MCF 10A (cell line): ENCODE measurements around the gene MARCHF2. TPM values are rescaled to one million over a fixed set of nuclear protein-coding genes. Genes with fewer than 3 reads are reported as not detected.
A peak's percentile ranks its signal among the peaks of the same experiment; 100 is the strongest.

Experiments used
- BruUV-seq: library from RNA; stranded (reverse); fragments of 400-500 nt; replicated peaks from 2 replicates; lab custom pipeline; 2021; lab: Mats Ljungman, UMichigan
- CTCF ChIA-PET: fragments of 300-600 bp; sonication (Branson Sonifier 250); formaldehyde crosslinking; extraction: SDS; loops from one replicate; lab custom pipeline; 2021; ENCODE audit warnings: antibody characterized with exemption, inconsistent platforms; lab: Yijun Ruan, JAX
- POLR2A ChIA-PET: fragments of 300-600, 350-650 bp; sonication (Branson Sonifier 250); formaldehyde crosslinking; extraction: SDS; loops from one replicate; lab custom pipeline; 2020; ENCODE audit warnings: antibody characterized with exemption, inconsistent platforms; lab: Yijun Ruan, JAX
- DNase-seq: peaks from one replicate; pipeline ENCODE4 v3.0.0-alpha.2; 2018; ENCODE audit not compliant: unreplicated experiment
- H3K27ac Mint-ChIP-seq: one replicate; pipeline ENCODE4 v1.8.0; 2022; ENCODE audit warnings: mild to moderate bottlenecking, low read depth, mixed read lengths; ENCODE audit not compliant: unreplicated experiment
- H3K27me3 Mint-ChIP-seq: one replicate; pipeline ENCODE4 v1.8.0; 2022; ENCODE audit warnings: mixed read lengths; ENCODE audit not compliant: insufficient read depth, unreplicated experiment
- H3K36me3 Mint-ChIP-seq: one replicate; pipeline ENCODE4 v1.8.0; 2022; ENCODE audit warnings: mild to moderate bottlenecking, moderate library complexity, mixed read lengths; ENCODE audit not compliant: insufficient read depth, unreplicated experiment
- H3K4me1 Mint-ChIP-seq: one replicate; pipeline ENCODE4 v1.8.0; 2022; ENCODE audit warnings: mixed read lengths; ENCODE audit not compliant: insufficient read depth, unreplicated experiment
- H3K4me3 Mint-ChIP-seq: one replicate; pipeline ENCODE4 v1.8.0; 2022; ENCODE audit warnings: mild to moderate bottlenecking, moderate library complexity, mixed read lengths; ENCODE audit not compliant: unreplicated experiment
- H3K9me3 Mint-ChIP-seq: one replicate; pipeline ENCODE4 v1.8.0; 2022; ENCODE audit warnings: mixed read lengths; ENCODE audit not compliant: unreplicated experiment
- CTCF ChIP-seq: fragments of 200-600 bp; IDR thresholded peaks from one replicate; pipeline ENCODE4 v1.8.0; 2022; ENCODE audit warnings: antibody characterized with exemption, mild to moderate bottlenecking; ENCODE audit not compliant: unreplicated experiment
- intact Hi-C: fragments of 100-400 bp; cut with micrococcal nuclease; formaldehyde crosslinking; loops from 2 replicates; pipeline ENCODE4 v1.14.1; 2022
- total RNA-seq: library from RNA; stranded (reverse); gene quantifications from 2 replicates; pipeline ENCODE4 v1.2.3, GENCODE V29; 2022

MARCHF2 gene
- total RNA-seq, 1 experiment from 2014 or later = 8.3 TPM

GRCh38 chr19:8366961-8367326, 46.2 kb upstream of the MARCHF2 start:
- no peak for TF ChIP-seq CTCF
- BruUV-seq = no TSS peak
- DNase-seq = peak; percentile 79
- intact Hi-C loops = no loop called here
- H3K9me3 Mint-ChIP-seq = no peaks in the 10 kb centered on the region
- H3K4me1 Mint-ChIP-seq = peaks cover 28% of the 10 kb centered on the region
- H3K27me3 Mint-ChIP-seq = no peaks in the 10 kb centered on the region
- ChIA-PET POLR2A (interaction anchor here (5.7 kb wide), 1 partner anchor 23 kb away, joined by 31 read pairs; the partner anchor contains the start of gene RAB11B), CTCF (interaction anchor here (0.7 to 3.5 kb wide), 3 partner anchors 10 to 21 kb away, joined by 3 to 24 read pairs (median 3); no protein-coding TSS in a partner anchor)
- no peak overlapping the region for H3K27ac Mint-ChIP-seq
- H3K36me3 Mint-ChIP-seq = peaks cover 6% of the 10 kb centered on the region
- H3K4me3 Mint-ChIP-seq = peak overlapping the region; percentile 39

- ChIA-PET CTCF (interaction anchor here (0.6 to 3.5 kb wide), 5 partner anchors 9 to 1208 kb away, joined by 3 to 24 read pairs (median 3); no protein-coding TSS in a partner anchor), POLR2A (interaction anchor here (1.3 to 5.7 kb wide), 2 partner anchors 22 to 77 kb away, joined by 4 to 31 read pairs; partner anchors contain the start of gene RAB11B)
- Mint-ChIP-seq H3K4me1 (peaks cover 24% of the 10 kb centered on the region), H3K27ac (no peak overlapping the region), H3K36me3 (peaks cover 6% of the 10 kb centered on the region), H3K27me3 (no peaks in the 10 kb centered on the region), H3K9me3 (no peaks in the 10 kb centered on the region), H3K4me3 (peak overlapping the region; percentile 39)
- intact Hi-C loops = no loop called here
- no TSS peak for BruUV-seq
- no peak for TF ChIP-seq CTCF
- peak; percentile 100 for DNase-seq
Measured at GRCh38 chr19:8367327-8368001, 45.6 kb upstream of the MARCHF2 start.

DNA sequence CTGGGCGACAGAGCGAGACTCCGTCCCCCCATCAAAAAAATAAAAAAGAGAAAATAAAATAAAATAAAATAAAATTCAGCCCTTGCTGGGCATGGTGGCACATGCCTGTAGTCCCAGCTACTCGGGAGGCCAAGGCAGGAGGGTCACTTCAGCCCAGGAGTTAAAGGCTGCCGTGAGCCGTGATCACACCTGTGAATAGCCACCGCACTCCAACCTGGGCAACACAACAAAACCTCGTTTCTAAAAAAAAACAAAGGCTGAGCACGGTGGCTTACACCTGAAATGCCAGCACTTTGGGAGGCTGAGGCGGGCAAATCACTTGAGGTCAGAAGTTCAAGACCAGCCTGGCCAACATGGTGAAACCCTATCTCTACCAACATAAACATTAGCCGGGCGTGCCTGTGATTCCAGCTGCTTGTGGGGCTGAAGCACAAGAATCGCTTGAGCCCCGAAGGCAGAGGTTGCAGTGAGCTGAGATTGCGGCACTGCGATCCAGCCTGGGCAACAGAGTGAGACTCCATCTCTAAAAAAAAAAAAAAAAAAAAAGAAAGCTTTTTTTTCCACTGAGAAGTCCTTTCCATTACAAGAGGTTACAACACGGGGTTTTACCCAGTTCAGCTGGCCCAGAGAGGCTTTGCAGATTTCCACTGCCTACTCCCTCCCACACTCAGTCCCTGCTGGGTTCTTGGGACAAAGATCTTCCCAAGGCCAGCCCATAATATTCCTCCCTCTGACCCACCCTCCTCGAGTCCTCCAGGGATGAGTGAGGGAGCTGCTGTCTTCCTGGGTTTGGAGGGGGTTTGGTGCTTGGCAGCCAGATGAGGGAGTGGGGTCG, 42.7 kb upstream of the MARCHF2 start:
- Mint-ChIP-seq H3K4me3 (no peak overlapping the region), H3K4me1 (peaks cover 17% of the 10 kb centered on the region), H3K27ac (no peak overlapping the region), H3K27me3 (no peaks in the 10 kb centered on the region), H3K9me3 (no peaks in the 10 kb centered on the region), H3K36me3 (peaks cover 25% of the 10 kb centered on the region)
- intact Hi-C loops = no loop called here
- POLR2A ChIA-PET = interaction anchor here (1.8 kb wide), 1 partner anchor 20 kb away, joined by 3 read pairs; the partner anchor contains the start of gene RAB11B
- BruUV-seq = no TSS peak
- peak; percentile 37 for DNase-seq
- no peak for TF ChIP-seq CTCF
- CTCF ChIA-PET = interaction anchor here (0.7 to 3.5 kb wide), 2 partner anchors 16 to 20 kb away, joined by 3 to 24 read pairs; partner anchors contain the start of gene RAB11B
